K562 (cell line): ENCODE data around the gene TMEM107. TPM values are rescaled to one million over a fixed set of nuclear protein-coding genes. Genes with fewer than 3 reads are reported as not detected.

Experiments used
- E2F3 ChIP-seq: fragments of 250-450 bp; sonication (Bioruptor Pico); IDR thresholded peaks from 2 replicates; pipeline ENCODE4 v1.4.0; 2020; ENCODE audit warnings: mild to moderate bottlenecking
- E4F1 ChIP-seq: fragments of 250-450 bp; sonication (Bioruptor Pico); IDR thresholded peaks from 2 replicates; pipeline ENCODE4 v1.5.0; 2021; ENCODE audit warnings: mild to moderate bottlenecking, borderline replicate concordance
- FOXO4 ChIP-seq: fragments of 450-650 bp; formaldehyde crosslinking; IDR thresholded peaks from 2 replicates; pipeline ENCODE4 v1.4.0; 2020; ENCODE audit warnings: mild to moderate bottlenecking, moderate library complexity
- GTF3C2 ChIP-seq: IDR thresholded peaks from 3 replicates; pipeline ENCODE4 v1.6.1; 2011; ENCODE audit warnings: borderline replicate concordance, mild to moderate bottlenecking, moderate library complexity; ENCODE audit not compliant: insufficient read length; ENCODE audit errors: extremely low read depth
- KLF1 ChIP-seq: fragments of 450-650 bp; IDR thresholded peaks from 2 replicates; pipeline ENCODE4 v1.6.1; 2016; ENCODE audit warnings: missing genetic modification characterization, missing compliant biosample characterization
- NBN ChIP-seq: fragments of 450-650 bp; IDR thresholded peaks from 2 replicates; pipeline ENCODE4 v1.6.1; 2016; ENCODE audit warnings: low read depth, mild to moderate bottlenecking
- NEUROD1 ChIP-seq: fragments of 150-350 bp; IDR thresholded peaks from 2 replicates; pipeline ENCODE4 v1.6.1; 2014; ENCODE audit warnings: borderline replicate concordance, low read length, low read depth; ENCODE audit not compliant: partially characterized antibody
- RB1 ChIP-seq: fragments of 450-650 bp; IDR thresholded peaks from 2 replicates; pipeline ENCODE4 v1.6.1; 2017; ENCODE audit warnings: low read depth, mild to moderate bottlenecking
- SREBF1 ChIP-seq: fragments of 150-350 bp; IDR thresholded peaks from 2 replicates; pipeline ENCODE4 v1.6.1; 2014; ENCODE audit warnings: antibody characterized with exemption, low read depth, low read length, borderline replicate concordance
- U2AF2 ChIP-seq: fragments of 200-400 bp; formaldehyde crosslinking; optimal IDR thresholded peaks from 2 replicates; pipeline ENCODE3; 2017; ENCODE audit warnings: low read depth, mild to moderate bottlenecking, low read length
- ZNF217 ChIP-seq: sonication (generic); formaldehyde crosslinking; IDR thresholded peaks from 2 replicates; pipeline ENCODE4 v1.8.0; 2022; ENCODE audit warnings: mild to moderate bottlenecking, missing genetic modification reagents
- ZNF766 ChIP-seq: fragments of 200-800 bp; sonication (Bioruptor generic); conservative IDR thresholded peaks from 2 replicates; pipeline ENCODE4 v1.6.1; 2016; ENCODE audit warnings: missing genetic modification characterization, missing compliant biosample characterization
- polyA plus RNA-seq, 8 experiments: library from polyadenylated mRNA; depleted of rRNA in 4 of 8; stranded (reverse) in 5 of 8; unstranded in 3 of 8; fragments of >200 nt; fragmentation: Nextera tagmentation in 2 of 8; fragmentation: Illumina TruSeq in 1 of 8; extraction: Ambion mirVana in 2 of 8; extraction: Trizol in 1 of 8; gene quantifications; 2 replicates each; pipeline versions ENCODE4 v1.2.1 to v1.2.3, GENCODE V29; 2011 to 2014; ENCODE audit warnings: inconsistent platforms in 1 of 8, missing spikeins in 1 of 8
- total RNA-seq, 7 experiments: library from RNA; depleted of rRNA in 6 of 7; stranded (reverse); fragments of >200 nt in 6 of 7; fragmentation: Illumina TruSeq in 2 of 7; extraction: Trizol in 2 of 7; gene quantifications; 2 replicates each; pipeline versions ENCODE4 v1.2.1 to v1.2.3, GENCODE V29; 2011 to 2021; ENCODE audit warnings: low replicate concordance in 1 of 7
- TF ChIP-seq, protein P1 (sequence below), 2 experiments: fragments of 450-650 bp; IDR thresholded peaks; 2 replicates each; pipeline ENCODE4 v1.6.1; 2018; ENCODE audit warnings: mild to moderate bottlenecking in 2 of 2, low read depth in 1 of 2; ENCODE audit not compliant: partially characterized antibody in 2 of 2
- TF ChIP-seq, protein P2 (sequence below): sonication (generic); formaldehyde crosslinking; IDR thresholded peaks from 2 replicates; pipeline ENCODE4 v1.8.1; 2022; ENCODE audit warnings: missing genetic modification reagents

TMEM107 gene
- total and polyA plus RNA-seq, 9 of the 15 experiments (the other 6 are each of a cell fraction or from before 2014, with no cell fraction given) = 7.1 to 26.2 (median 16.9) TPM

- TF ChIP-seq SREBF1 = no peak
- TF ChIP-seq NEUROD1 = no peak
- TF ChIP-seq E2F3 (CRISPR knock-in tag) = no peak
- 0 out of 2 replicates have a peak, but pooled peaks have one; percentile 32 for TF ChIP-seq KLF1 (tag)
- TF ChIP-seq GTF3C2 = peak; percentile 99
- TF ChIP-seq FOXO4 = no peak
- TF ChIP-seq, protein P1, sequence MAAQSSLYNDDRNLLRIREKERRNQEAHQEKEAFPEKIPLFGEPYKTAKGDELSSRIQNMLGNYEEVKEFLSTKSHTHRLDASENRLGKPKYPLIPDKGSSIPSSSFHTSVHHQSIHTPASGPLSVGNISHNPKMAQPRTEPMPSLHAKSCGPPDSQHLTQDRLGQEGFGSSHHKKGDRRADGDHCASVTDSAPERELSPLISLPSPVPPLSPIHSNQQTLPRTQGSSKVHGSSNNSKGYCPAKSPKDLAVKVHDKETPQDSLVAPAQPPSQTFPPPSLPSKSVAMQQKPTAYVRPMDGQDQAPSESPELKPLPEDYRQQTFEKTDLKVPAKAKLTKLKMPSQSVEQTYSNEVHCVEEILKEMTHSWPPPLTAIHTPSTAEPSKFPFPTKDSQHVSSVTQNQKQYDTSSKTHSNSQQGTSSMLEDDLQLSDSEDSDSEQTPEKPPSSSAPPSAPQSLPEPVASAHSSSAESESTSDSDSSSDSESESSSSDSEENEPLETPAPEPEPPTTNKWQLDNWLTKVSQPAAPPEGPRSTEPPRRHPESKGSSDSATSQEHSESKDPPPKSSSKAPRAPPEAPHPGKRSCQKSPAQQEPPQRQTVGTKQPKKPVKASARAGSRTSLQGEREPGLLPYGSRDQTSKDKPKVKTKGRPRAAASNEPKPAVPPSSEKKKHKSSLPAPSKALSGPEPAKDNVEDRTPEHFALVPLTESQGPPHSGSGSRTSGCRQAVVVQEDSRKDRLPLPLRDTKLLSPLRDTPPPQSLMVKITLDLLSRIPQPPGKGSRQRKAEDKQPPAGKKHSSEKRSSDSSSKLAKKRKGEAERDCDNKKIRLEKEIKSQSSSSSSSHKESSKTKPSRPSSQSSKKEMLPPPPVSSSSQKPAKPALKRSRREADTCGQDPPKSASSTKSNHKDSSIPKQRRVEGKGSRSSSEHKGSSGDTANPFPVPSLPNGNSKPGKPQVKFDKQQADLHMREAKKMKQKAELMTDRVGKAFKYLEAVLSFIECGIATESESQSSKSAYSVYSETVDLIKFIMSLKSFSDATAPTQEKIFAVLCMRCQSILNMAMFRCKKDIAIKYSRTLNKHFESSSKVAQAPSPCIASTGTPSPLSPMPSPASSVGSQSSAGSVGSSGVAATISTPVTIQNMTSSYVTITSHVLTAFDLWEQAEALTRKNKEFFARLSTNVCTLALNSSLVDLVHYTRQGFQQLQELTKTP (IDR thresholded peaks at IDR 0.05; ENCODE audit: low read depth in 1 of 2, partially characterized antibody in 2 of 2) = peak; percentile 34 to 45
- peak; percentile 24; the same call in 1 of the 2 replicates for TF ChIP-seq RB1
- TF ChIP-seq, protein P2, sequence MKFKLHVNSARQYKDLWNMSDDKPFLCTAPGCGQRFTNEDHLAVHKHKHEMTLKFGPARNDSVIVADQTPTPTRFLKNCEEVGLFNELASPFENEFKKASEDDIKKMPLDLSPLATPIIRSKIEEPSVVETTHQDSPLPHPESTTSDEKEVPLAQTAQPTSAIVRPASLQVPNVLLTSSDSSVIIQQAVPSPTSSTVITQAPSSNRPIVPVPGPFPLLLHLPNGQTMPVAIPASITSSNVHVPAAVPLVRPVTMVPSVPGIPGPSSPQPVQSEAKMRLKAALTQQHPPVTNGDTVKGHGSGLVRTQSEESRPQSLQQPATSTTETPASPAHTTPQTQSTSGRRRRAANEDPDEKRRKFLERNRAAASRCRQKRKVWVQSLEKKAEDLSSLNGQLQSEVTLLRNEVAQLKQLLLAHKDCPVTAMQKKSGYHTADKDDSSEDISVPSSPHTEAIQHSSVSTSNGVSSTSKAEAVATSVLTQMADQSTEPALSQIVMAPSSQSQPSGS (CRISPR knock-in tag) = no peak
- TF ChIP-seq ZNF766 = no peak
- 0 out of 2 replicates have a peak, but pooled peaks have one; percentile 60 for TF ChIP-seq NBN
- TF ChIP-seq U2AF2 = no peak
- no peak for TF ChIP-seq E4F1 (CRISPR knock-in tag)
- no peak for TF ChIP-seq ZNF217 (CRISPR knock-in tag)
Observed at GRCh38 chr17:8186787-8187516, 10.8 kb upstream of the TMEM107 start (continued).
